NCI-H1417 (cell line): ENCODE data around the gene SRRD.

ENCODE experiments used
- DNase-seq, 3 experiments: peaks; one replicate each; lab custom pipeline; 2025; lab: John Stamatoyannopoulos, UW

Gene SRRD

GRCh38 chr22:26482161-26482560 is 1.5 kb upstream of the SRRD start:
- DNase-seq: no peak

DNA sequence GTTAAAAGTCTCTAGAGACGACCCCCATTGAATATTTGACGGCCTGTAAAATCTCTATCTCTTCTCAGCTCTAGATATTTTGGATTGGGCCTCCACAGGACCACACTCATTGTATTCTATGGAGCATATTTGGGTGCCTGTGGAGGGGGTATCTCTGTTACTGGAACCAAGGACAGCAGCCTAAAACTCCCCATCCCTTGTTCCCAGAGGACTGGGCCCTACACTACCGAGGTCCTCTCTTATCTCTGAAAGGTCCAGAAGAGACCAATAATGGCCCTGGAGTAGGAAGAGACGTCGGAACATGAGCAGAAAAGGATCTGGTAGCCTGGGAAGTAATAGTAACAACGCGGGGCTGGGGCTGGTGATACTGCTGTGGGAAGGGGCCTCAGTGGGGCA is 636 bp upstream of the SRRD start:
- no peak for DNase-seq

- no peak for DNase-seq
Observed at GRCh38 chr22:26484360-26484706, 656 bp downstream of the SRRD start.

GRCh38 chr22:26485013-26485412 is 1.3 kb downstream of the SRRD start:
- no peak for DNase-seq

- DNase-seq: no peak
Observed at GRCh38 chr22:26485806-26486390, 2.2 kb downstream of the SRRD start.

- no peak for DNase-seq
Observed at GRCh38 chr22:26486394-26486793, 2.7 kb downstream of the SRRD start.

GRCh38 chr22:26487996-26488395 is 4.3 kb downstream of the SRRD start:
- peak in 1 of 3 experiments; percentile 22 for DNase-seq

DNA sequence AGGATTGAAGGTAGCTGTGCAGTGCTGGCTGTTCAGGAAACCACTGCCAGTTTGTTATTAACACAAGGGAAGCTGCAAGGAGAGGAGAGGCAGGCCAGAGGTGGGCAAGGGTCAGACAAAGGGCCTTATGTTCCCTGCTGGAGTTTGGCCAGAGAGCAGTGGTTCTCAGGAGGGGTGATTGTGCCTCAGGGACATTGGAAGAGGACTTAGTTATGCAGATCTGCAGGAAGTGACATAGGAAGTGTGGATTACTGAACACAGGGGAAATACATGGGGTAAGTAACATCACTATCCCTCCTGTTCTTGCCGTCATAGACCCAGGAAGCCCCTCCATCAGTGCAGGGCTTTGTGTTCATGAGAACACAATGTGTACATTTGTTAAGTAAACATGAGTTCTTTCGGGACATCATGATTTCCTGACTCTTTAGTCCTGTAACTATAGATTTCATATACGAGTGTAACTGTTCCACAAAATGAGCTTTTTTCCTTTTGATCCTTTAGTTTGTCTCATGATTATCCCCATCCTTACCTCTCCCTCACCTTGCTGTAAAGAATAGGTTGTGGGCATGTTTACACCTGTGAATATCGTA is 5.9 kb downstream of the SRRD start:
- DNase-seq: no peak

DNA sequence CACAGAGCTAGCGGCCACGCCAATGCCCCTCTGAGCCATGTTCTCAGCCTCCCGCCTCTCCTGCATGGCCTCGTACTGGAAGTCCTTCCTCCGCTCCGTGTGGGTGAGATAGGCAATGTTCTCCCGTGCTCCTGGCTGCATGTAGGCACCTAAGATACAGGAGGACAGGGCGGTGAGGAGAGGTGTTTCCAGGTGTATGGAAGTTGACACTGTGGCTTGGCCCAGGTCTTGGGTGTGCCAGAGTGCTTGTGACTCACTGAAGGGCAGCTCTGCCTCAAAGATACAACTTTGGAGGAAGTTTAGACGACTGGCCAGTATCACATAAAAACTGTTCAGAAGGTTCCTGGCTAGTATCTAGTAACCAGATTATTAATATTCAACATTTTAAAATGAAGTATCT is 8.5 kb downstream of the SRRD start:
- DNase-seq: no peak

DNA sequence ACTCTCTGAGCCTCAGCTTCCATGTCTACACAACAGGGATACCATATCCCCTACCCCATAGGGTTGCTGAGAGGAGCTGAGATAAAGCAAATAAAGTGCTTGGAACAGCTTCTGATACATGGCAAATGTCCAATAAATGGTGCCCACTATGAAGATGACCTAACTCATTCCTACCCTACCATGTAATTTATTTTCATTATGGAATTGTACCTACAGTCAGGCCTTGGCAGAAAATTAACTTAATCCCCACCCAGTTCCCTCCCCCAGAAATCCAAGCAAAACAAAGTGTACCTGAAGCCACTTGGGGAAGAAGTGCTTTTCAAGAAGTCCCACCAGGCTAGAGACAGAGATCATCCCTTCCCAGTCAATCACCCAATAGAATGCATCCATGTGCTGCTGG is 10.8 kb downstream of the SRRD start:
- no peak for DNase-seq

- DNase-seq: no peak
Observed at GRCh38 chr22:26496456-26496855, 12.8 kb downstream of the SRRD start.

DNA sequence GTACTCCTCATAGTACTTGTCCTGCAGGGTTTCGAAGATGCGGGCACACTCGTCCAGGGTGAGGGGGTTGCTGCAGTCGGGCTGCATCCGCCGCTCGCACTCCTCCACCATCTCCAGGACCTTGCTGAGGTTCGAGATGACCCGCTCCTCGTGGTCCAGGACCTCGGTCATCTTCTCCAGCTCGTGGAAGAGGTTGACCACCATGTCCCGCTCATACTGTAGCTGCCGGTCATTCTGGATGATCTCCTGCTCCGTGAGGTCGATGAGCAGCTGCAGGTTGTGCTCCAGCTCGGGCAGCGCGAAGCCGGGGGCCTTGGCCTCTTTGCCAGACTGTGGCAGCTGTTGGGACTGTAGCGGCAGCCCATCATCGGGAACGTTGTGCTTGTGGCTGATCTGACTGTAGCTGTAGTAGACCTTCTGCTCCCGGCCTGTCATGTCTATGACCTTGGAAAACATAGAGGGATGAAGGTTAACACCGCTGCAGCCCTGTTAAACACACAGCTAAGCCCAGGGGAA is 15.6 kb downstream of the SRRD start:
- no peak for DNase-seq

DNA sequence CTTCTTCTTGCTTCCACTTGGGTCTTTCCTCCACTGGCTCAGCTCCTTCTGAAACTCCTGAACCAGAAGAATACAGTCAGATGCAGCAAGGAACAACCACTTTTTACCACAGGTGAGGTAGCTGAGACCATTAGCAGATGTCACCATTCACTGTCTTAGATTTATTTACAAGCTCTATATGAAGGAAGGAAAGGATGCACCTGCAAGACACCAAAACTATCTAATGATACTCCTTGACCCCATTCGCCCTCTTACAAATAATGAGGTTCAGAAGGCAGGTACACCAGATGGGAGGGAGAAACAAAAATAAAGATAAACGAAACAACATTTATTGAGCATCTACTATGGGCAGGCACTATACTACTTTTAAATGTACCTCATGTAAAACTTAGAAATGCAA is 18.3 kb downstream of the SRRD start:
- no peak for DNase-seq

- DNase-seq: peak in 1 of 3 experiments; percentile 35
Observed at GRCh38 chr22:26502688-26503561, 19.2 kb downstream of the SRRD start.

DNA sequence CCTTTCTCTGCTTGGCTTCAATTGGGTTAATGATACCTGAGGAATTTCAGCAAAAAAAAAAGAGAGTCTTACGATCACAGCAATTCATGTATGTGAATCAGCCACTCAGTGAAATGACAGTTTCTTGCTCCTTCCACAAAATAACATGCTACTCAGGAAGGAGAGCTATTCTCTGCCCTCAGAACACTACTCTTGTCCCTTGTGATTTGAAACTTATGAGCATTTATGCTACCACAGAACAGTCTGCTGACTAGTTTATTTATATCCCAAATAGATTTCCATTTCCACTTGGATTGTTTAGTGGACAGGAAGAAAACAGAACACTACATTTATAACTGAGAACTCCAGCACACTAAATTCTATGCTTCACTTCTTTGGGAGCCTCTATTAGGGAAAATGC is 20.1 kb downstream of the SRRD start:
- no peak for DNase-seq

GRCh38 chr22:26508148-26508547 is 24.5 kb downstream of the SRRD start:
- no peak for DNase-seq

- peak; percentile 76 to 89 (median 82) for DNase-seq
Observed at GRCh38 chr22:26512149-26512793, 28.6 kb downstream of the SRRD start, which contains the start of gene TFIP11. TFIP11 (minus strand) TSS chr22:26512473; CDS start chr22:26510272, 2,201 bp downstream.

DNA sequence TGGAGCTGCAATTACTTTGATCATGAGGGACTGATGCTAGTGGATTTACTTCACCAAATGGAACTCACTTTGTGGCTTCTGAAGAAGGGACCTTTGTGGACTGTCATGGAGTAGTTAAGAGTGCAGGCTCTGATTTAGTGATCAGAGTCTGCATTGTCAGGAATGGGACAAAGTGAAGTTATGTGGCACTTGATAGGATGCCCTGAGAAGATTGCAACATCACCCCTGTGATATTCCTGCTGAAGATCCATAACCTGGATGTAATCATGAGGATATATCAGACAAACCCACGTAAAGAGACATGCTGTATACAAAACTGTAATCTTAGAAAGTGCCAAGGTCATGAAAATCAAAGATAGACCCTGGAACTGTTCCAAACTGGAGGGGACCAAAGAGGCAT is 30.2 kb downstream of the SRRD start:
- peak in 1 of 3 experiments; percentile 1 for DNase-seq

DNA sequence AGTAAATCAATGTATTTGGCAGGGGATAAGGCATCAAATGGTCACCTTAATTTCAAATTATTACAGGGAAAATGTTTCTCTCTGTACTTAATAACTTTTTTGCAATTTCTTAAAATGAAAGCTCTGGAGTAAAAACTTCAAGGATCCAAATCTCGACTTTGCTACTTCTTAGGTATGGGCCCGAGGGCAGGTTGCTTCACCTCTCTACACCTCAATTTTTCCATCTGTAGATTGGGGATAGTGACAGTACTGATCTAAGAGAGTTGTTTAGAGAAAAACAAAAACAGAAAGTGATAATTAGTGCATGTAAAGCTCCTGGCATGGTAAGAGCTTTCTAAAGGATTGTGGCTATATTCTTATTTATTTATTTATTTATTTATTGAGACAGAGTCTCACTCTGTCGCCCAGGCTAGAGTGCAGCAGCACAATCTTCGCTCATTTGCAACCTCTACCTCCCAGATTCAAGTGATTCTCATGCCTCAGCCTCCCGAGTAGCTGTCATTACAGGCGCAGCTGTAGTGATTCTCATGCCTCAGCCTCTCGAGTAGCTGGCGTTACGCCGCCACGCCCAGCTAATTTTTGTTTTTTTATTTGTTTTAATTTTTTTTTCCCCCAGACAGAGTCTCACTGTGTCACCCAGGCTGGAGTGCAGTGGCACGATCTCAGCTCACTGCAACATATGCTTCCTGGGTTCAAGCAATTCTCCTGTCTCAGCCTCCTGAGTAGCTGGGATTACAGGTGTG is 30.9 kb downstream of the SRRD start:
- no peak for DNase-seq

- no peak for DNase-seq
Observed at GRCh38 chr22:26515931-26516330, 32.3 kb downstream of the SRRD start.

DNA sequence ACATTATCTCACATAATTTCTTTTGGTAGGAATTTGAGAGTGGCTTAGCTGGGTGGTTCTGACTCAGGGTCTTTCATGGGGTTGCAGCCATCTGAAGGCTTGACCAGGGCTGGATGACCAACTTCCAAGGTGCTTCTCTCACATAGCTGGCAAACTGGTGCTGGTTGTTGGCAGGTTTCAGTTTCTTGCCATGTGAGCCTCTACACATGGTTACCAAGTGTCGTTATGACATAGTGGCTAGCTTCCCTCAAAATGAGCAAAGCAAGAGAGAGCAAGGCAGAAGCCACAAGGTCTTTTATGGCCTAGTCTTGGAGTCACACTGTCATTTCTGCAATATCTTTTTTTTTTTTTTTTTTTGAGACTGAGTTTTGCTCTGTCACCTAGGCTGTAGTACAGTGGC is 32.8 kb downstream of the SRRD start:
- no peak for DNase-seq

- DNase-seq: no peak
Observed at GRCh38 chr22:26517429-26517828, 33.8 kb downstream of the SRRD start.
